T-helper 2 cell (primary cell): Measurements from ENCODE around the gene PPFIBP1.
"Not testable (repeated sequence)": the region's sequence is repeated elsewhere in the genome, so short reads cannot be mapped to it uniquely, and the experiment has no call there.

Experiments used
- DNase-seq, 5 experiments: peaks; one replicate each; pipeline versions ENCODE4 v3.0.0 to v3.0.0-alpha.2; 2012 to 2022

Gene PPFIBP1

GRCh38 chr12:27723212-27723611, 199.2 kb downstream of the PPFIBP1 start:
- no peak for DNase-seq

GRCh38 chr12:27730097-27730588, 206.1 kb downstream of the PPFIBP1 start:
- DNase-seq, result no peak

DNA sequence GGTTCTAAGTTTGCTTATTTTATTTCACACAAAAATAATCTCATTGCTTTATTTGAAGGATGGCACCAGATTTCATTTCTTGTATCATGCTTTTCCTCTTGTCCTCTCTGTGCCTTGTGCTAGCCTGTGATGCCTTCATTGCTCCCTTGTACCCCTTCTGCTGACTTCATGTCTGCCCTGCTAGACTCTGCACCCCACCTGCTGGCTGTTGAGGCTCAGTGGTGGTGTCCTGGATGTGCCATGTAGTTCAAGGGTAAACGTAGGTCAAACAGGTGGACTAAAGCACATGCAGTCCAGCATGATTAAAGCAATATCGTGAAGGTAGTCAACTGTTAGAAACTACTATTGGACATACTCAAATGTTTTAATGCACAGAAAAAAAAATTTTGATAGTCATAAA, 208.3 kb downstream of the PPFIBP1 start:
- peak in 1 of 5 experiments; percentile 47 for DNase-seq

DNA sequence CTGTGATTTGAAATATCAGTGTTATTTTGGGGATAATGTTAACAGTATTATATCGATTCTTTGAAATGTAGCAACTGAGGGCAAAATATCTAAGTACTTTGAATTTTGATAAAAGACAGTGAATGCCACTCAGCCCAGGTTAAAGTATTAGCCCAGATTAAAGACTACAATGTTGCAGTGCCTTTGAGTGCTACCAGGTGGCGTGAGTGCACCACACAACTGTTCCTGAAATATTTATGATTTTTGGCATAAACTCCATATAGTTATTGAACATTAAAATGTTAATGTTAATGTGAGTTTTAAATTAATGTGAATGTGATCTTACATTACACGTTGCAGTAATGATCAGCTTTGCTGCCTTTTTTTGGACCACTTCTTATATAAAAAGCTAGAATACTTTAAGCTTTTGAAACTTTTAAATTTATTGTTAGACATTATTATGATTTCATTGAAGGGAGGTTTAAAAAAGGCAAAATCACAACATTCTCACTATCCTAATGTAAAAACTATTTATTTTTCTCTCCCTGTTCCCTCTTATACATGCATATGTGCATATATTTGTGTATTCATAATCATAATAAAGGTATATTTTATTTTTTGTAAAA, 209.1 kb downstream of the PPFIBP1 start:
- peak in 1 of 5 experiments; percentile 53 for DNase-seq

DNA sequence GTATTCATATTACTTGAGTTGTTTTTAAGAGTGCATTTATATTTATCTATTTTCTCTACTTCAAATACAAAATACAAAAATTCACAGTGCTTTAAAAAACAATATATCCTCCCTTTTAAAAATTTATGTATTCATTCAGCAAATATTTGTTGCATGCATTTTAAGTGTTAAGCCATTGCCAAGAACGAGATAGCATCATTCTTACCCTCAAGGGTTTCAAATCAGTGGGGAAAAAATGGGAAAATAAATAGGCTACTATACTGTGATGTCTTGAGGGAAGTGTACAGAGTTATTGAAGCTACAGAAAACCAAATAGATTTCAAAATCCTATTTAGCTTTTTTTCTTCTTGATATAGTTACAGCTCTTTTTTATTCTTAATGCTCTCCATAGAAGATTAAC, 209.8 kb downstream of the PPFIBP1 start:
- DNase-seq, result no peak

DNA sequence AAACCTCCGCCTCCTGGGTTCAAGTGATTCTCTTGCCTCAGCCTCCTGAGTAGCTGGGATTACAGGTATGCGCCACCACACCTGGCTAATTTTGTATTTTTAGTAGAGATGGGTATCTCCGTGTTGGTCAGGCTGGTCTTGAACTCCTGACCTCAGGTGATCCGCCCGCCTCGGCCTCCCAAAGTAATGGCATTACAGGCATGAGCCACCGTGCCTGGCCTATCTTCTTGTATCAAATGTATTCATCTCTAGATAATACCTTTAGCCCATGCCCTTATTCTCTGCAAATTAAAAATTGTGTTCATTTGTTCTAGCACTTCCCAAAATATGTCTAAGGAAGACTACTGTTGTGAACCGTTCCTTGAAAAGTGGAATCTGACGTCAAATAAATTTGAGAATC, 210.3 kb downstream of the PPFIBP1 start:
- not testable (repeated sequence) for DNase-seq

DNA sequence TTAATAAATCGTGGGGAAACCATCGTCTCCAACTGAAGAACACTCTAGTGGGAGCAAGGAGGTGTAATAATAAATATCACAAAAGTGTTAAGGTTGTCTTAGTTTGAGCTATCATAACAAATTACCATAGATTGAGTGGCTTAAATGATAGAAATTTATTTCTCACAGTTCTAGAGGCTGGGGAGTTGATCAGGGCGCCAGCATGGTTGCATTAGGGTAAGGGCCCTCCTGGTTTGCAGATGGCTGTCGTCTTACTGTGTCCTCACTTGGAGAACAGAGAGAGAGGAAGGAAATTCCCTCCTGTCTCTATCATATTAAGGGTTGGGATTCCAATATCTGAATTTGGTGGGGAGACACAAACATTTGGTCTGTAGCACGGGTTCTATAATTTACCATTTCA, 219.6 kb downstream of the PPFIBP1 start:
- DNase-seq, result no peak
